Measurements from ENCODE around the gene TLL2. TPM values are rescaled to one million over a fixed set of nuclear protein-coding genes. Genes with fewer than 3 reads are reported as not detected.

Gene TLL2
- total and polyA plus RNA-seq, 2 experiments from 2014 or later: 2.6 to 3.0 TPM

GRCh38 chr10:96390460-96390864, 123.3 kb downstream of the TLL2 start:
- DNase-seq (ENCODE audit: low spot score) (no peak), ATAC-seq (no peak)
- no peaks in the 10 kb centered on the region for H3K79me2 ChIP-seq (replicated peaks; ENCODE audit: insufficient read depth)
- Mint-ChIP-seq H3K4me1 (no peaks in the 10 kb centered on the region; the same call in 2 of the 3 replicates), H3K36me3 (ENCODE audit: low read depth) (no peaks in the 10 kb centered on the region), H3K4me3 (no peak overlapping the region), H3K27ac (no peak overlapping the region), H3K9me3 (no peaks in the 10 kb centered on the region), H3K27me3 (ENCODE audit: insufficient read depth, low read depth, poor library complexity) (peaks cover 3% of the 10 kb centered on the region)
- no peaks in the 10 kb centered on the region; the same call in 1 of the 2 replicates for H3K4me1 ChIP-seq (ENCODE audit: insufficient read depth)
- H3K36me3 ChIP-seq (ENCODE audit: insufficient read depth): no peaks in the 10 kb centered on the region
- H3K4me3 ChIP-seq: no peak overlapping the region
- no peaks in the 10 kb centered on the region for H3K9me2 ChIP-seq (ENCODE audit: insufficient read depth)
- H3K27ac ChIP-seq (ENCODE audit: low read depth): no peak overlapping the region
- H3K4me2 ChIP-seq: no peak overlapping the region
- no peaks in the 10 kb centered on the region for H4K20me1 ChIP-seq (replicated peaks; ENCODE audit: insufficient read depth)
- no peaks in the 10 kb centered on the region for H3K27me3 ChIP-seq (ENCODE audit: insufficient read depth)
- H3F3A ChIP-seq (replicated peaks; ENCODE audit: low read depth): no peaks in the 10 kb centered on the region
- no peak overlapping the region for H2AFZ ChIP-seq
- TF ChIP-seq ZNF331 (CRISPR knock-in tag; IDR thresholded peaks at IDR 0.05; ENCODE audit: low read depth): no peak

DNA sequence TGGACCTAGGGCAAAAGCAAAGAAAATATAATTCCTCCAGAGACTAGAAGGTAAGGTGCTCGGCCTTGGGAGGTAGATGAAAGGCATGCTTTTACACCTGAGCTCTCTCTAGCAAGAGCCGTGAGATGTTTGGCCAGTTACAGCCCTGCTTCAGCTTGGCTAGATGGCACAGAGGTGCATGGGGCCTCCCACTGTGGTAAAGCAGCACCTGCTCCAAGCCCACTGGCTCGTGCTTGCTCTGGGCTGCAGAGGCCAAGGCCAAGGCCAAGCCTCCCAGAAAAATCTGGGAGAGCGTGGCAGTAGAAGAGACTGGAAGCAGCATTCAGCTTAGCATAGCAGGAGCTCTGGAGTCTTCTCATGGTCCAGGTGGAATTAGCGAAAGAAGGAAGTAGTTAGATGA, 123.9 kb downstream of the TLL2 start:
- Histone ChIP-seq H3K27me3 (ENCODE audit: insufficient read depth) (no peaks in the 10 kb centered on the region), H3K4me1 (ENCODE audit: insufficient read depth) (no peaks in the 10 kb centered on the region), H3K4me3 (no peak overlapping the region), H3K4me2 (no peak overlapping the region), H3F3A (replicated peaks; ENCODE audit: low read depth) (no peaks in the 10 kb centered on the region), H3K79me2 (replicated peaks; ENCODE audit: insufficient read depth) (no peaks in the 10 kb centered on the region), H2AFZ (no peak overlapping the region), H3K9me2 (ENCODE audit: insufficient read depth) (no peaks in the 10 kb centered on the region), H4K20me1 (replicated peaks; ENCODE audit: insufficient read depth) (no peaks in the 10 kb centered on the region), H3K27ac (ENCODE audit: low read depth) (no peak overlapping the region), H3K36me3 (ENCODE audit: insufficient read depth) (no peaks in the 10 kb centered on the region)
- H3K27ac Mint-ChIP-seq: no peak overlapping the region
- no peaks in the 10 kb centered on the region for H3K9me3 Mint-ChIP-seq
- no peak for DNase-seq (ENCODE audit: low spot score)
- ATAC-seq: no peak
- no peak overlapping the region for H3K4me3 Mint-ChIP-seq
- H3K27me3 Mint-ChIP-seq (ENCODE audit: insufficient read depth, low read depth, poor library complexity): peaks cover 3% of the 10 kb centered on the region
- H3K36me3 Mint-ChIP-seq (ENCODE audit: low read depth): no peaks in the 10 kb centered on the region
- no peaks in the 10 kb centered on the region for H3K4me1 Mint-ChIP-seq
- no peak for TF ChIP-seq NANOG (IDR thresholded peaks at IDR 0.05; ENCODE audit: borderline replicate concordance)
- TF ChIP-seq CREB1 (CRISPR knock-in tag; IDR thresholded peaks at IDR 0.05; ENCODE audit: low read depth): no peak
- TF ChIP-seq CTCF (conservative IDR thresholded peaks at IDR 0.05; ENCODE audit: low read depth in 2 of 2): no peak
- TF ChIP-seq EZH2 (IDR thresholded peaks at IDR 0.05; ENCODE audit: low read depth, unreplicated experiment): no peak
- TF ChIP-seq STAT1 (IDR thresholded peaks at IDR 0.05; ENCODE audit: unreplicated experiment): no peak
- TF ChIP-seq, protein P1, sequence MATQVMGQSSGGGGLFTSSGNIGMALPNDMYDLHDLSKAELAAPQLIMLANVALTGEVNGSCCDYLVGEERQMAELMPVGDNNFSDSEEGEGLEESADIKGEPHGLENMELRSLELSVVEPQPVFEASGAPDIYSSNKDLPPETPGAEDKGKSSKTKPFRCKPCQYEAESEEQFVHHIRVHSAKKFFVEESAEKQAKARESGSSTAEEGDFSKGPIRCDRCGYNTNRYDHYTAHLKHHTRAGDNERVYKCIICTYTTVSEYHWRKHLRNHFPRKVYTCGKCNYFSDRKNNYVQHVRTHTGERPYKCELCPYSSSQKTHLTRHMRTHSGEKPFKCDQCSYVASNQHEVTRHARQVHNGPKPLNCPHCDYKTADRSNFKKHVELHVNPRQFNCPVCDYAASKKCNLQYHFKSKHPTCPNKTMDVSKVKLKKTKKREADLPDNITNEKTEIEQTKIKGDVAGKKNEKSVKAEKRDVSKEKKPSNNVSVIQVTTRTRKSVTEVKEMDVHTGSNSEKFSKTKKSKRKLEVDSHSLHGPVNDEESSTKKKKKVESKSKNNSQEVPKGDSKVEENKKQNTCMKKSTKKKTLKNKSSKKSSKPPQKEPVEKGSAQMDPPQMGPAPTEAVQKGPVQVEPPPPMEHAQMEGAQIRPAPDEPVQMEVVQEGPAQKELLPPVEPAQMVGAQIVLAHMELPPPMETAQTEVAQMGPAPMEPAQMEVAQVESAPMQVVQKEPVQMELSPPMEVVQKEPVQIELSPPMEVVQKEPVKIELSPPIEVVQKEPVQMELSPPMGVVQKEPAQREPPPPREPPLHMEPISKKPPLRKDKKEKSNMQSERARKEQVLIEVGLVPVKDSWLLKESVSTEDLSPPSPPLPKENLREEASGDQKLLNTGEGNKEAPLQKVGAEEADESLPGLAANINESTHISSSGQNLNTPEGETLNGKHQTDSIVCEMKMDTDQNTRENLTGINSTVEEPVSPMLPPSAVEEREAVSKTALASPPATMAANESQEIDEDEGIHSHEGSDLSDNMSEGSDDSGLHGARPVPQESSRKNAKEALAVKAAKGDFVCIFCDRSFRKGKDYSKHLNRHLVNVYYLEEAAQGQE (IDR thresholded peaks at IDR 0.05; ENCODE audit: unreplicated experiment): no peak
- TF ChIP-seq ZNF331 (CRISPR knock-in tag; IDR thresholded peaks at IDR 0.05; ENCODE audit: low read depth): no peak
- TF ChIP-seq, protein P2, sequence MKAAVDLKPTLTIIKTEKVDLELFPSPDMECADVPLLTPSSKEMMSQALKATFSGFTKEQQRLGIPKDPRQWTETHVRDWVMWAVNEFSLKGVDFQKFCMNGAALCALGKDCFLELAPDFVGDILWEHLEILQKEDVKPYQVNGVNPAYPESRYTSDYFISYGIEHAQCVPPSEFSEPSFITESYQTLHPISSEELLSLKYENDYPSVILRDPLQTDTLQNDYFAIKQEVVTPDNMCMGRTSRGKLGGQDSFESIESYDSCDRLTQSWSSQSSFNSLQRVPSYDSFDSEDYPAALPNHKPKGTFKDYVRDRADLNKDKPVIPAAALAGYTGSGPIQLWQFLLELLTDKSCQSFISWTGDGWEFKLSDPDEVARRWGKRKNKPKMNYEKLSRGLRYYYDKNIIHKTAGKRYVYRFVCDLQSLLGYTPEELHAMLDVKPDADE (IDR thresholded peaks at IDR 0.05): no peak
- no peak for TF ChIP-seq ZNF114 (CRISPR knock-in tag; IDR thresholded peaks at IDR 0.05)
- TF ChIP-seq, protein P3, sequence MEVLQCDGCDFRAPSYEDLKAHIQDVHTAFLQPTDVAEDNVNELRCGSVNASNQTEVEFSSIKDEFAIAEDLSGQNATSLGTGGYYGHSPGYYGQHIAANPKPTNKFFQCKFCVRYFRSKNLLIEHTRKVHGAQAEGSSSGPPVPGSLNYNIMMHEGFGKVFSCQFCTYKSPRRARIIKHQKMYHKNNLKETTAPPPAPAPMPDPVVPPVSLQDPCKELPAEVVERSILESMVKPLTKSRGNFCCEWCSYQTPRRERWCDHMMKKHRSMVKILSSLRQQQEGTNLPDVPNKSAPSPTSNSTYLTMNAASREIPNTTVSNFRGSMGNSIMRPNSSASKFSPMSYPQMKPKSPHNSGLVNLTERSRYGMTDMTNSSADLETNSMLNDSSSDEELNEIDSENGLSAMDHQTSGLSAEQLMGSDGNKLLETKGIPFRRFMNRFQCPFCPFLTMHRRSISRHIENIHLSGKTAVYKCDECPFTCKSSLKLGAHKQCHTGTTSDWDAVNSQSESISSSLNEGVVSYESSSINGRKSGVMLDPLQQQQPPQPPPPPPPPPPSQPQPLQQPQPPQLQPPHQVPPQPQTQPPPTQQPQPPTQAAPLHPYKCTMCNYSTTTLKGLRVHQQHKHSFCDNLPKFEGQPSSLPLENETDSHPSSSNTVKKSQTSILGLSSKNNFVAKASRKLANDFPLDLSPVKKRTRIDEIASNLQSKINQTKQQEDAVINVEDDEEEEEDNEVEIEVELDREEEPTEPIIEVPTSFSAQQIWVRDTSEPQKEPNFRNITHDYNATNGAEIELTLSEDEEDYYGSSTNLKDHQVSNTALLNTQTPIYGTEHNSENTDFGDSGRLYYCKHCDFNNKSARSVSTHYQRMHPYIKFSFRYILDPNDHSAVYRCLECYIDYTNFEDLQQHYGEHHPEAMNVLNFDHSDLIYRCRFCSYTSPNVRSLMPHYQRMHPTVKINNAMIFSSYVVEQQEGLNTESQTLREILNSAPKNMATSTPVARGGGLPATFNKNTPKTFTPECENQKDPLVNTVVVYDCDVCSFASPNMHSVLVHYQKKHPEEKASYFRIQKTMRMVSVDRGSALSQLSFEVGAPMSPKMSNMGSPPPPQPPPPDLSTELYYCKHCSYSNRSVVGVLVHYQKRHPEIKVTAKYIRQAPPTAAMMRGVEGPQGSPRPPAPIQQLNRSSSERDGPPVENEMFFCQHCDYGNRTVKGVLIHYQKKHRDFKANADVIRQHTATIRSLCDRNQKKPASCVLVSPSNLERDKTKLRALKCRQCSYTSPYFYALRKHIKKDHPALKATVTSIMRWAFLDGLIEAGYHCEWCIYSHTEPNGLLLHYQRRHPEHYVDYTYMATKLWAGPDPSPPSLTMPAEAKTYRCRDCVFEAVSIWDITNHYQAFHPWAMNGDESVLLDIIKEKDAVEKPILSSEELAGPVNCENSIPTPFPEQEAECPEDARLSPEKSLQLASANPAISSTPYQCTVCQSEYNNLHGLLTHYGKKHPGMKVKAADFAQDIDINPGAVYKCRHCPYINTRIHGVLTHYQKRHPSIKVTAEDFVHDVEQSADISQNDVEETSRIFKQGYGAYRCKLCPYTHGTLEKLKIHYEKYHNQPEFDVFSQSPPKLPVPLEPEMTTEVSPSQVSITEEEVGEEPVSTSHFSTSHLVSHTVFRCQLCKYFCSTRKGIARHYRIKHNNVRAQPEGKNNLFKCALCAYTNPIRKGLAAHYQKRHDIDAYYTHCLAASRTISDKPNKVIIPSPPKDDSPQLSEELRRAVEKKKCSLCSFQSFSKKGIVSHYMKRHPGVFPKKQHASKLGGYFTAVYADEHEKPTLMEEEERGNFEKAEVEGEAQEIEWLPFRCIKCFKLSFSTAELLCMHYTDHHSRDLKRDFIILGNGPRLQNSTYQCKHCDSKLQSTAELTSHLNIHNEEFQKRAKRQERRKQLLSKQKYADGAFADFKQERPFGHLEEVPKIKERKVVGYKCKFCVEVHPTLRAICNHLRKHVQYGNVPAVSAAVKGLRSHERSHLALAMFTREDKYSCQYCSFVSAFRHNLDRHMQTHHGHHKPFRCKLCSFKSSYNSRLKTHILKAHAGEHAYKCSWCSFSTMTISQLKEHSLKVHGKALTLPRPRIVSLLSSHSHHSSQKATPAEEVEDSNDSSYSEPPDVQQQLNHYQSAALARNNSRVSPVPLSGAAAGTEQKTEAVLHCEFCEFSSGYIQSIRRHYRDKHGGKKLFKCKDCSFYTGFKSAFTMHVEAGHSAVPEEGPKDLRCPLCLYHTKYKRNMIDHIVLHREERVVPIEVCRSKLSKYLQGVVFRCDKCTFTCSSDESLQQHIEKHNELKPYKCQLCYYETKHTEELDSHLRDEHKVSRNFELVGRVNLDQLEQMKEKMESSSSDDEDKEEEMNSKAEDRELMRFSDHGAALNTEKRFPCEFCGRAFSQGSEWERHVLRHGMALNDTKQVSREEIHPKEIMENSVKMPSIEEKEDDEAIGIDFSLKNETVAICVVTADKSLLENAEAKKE (CRISPR knock-in tag; IDR thresholded peaks at IDR 0.05): no peak
